OCI-LY7 (cell line): ENCODE results near the gene KISS1R.

Experiments
- CTCF ChIP-seq: fragments of 200-600 bp; sonication (generic); conservative IDR thresholded peaks from 2 replicates; pipeline ENCODE4 v1.5.1; 2014; ENCODE audit warnings: mild to moderate bottlenecking, antibody characterized with exemption, low read length, moderate library complexity, mixed read lengths
- EZH2phosphoT487 ChIP-seq: fragments of 200-600 bp; sonication (generic); IDR thresholded peaks from 2 replicates; pipeline ENCODE4 v1.6.1; 2018; ENCODE audit warnings: low read depth, borderline replicate concordance, mild to moderate bottlenecking, mixed run types, antibody characterized with exemption, low read length, moderate library complexity, mixed read lengths

- TF ChIP-seq CTCF (no peak), EZH2phosphoT487 (no peak)
Measured at GRCh38 chr19:934197-934840, 17.2 kb downstream of the KISS1R start.
